HEK293 (cell line): ENCODE data around the gene ZNF862.

Experiments used
- CTCF ChIA-PET: fragments of 350-600 bp; formaldehyde crosslinking; extraction: SDS; loops from one replicate; lab custom pipeline; 2021; ENCODE audit warnings: antibody characterized with exemption; lab: Yijun Ruan, JAX
- POLR2A ChIA-PET: fragments of 300-600 bp; formaldehyde crosslinking; extraction: SDS; loops from one replicate; lab custom pipeline; 2020; ENCODE audit warnings: antibody characterized with exemption, inconsistent platforms; lab: Yijun Ruan, JAX
- H3K27ac ChIP-seq: fragments of 200-500 bp; sonication (Bioruptor generic); 2 replicates; pipeline ENCODE4 v1.5.1; 2014; ENCODE audit warnings: low read depth, low read length, control low read depth, inconsistent platforms; ENCODE audit errors: extremely low read depth
- H3K36me3 ChIP-seq, 2 experiments: fragments of 200-500 bp in 1 of 2; sonication (Bioruptor generic) in 1 of 2; 1 replicate in 1 of 2; 2 replicates in 1 of 2; pipeline ENCODE4 v1.5.1; 2014 to 2017; ENCODE audit warnings: inconsistent platforms in 2 of 2, low read length in 2 of 2; ENCODE audit not compliant: control insufficient read depth in 2 of 2, insufficient read depth in 1 of 2
- H3K4me1 ChIP-seq: fragments of 200-500 bp; sonication (Bioruptor generic); 2 replicates; pipeline ENCODE4 v1.5.1; 2014; ENCODE audit warnings: mild to moderate bottlenecking, low read length, inconsistent platforms; ENCODE audit not compliant: control insufficient read depth, insufficient read depth
- H3K4me3 ChIP-seq: 2 replicates; pipeline ENCODE4 v1.5.1; 2011; ENCODE audit warnings: low read depth, mild to moderate bottlenecking, control low read depth, low read length, moderate library complexity
- H3K9me3 ChIP-seq: fragments of 200-500 bp; sonication (Bioruptor generic); 2 replicates; pipeline ENCODE4 v1.5.1; 2014; ENCODE audit warnings: low read depth, low read length, inconsistent platforms; ENCODE audit not compliant: control insufficient read depth, insufficient read depth
- BCL11B ChIP-seq: fragments of 450-650 bp; formaldehyde crosslinking; IDR thresholded peaks from 2 replicates; pipeline ENCODE4 v1.5.1; 2016; ENCODE audit warnings: low read depth, missing biosample characterization, missing genetic modification characterization
- MYNN ChIP-seq: fragments of 450-650 bp; formaldehyde crosslinking; IDR thresholded peaks from 2 replicates; pipeline ENCODE4 v1.5.1; 2016; ENCODE audit warnings: missing biosample characterization, missing genetic modification characterization, borderline replicate concordance
- WT1 ChIP-seq: fragments of 450-650 bp; formaldehyde crosslinking; IDR thresholded peaks from 2 replicates; pipeline ENCODE4 v1.5.1; 2016; ENCODE audit warnings: missing biosample characterization, missing genetic modification characterization
- ZBTB17 ChIP-seq: fragments of 450-650 bp; formaldehyde crosslinking; IDR thresholded peaks from 2 replicates; pipeline ENCODE4 v1.5.1; 2016; ENCODE audit warnings: missing biosample characterization, missing genetic modification characterization
- ZBTB7A ChIP-seq: fragments of 450-650 bp; formaldehyde crosslinking; IDR thresholded peaks from 2 replicates; pipeline ENCODE4 v1.5.1; 2016; ENCODE audit warnings: low read depth, missing biosample characterization, missing genetic modification characterization
- ZFHX2 ChIP-seq: fragments of 450-650 bp; formaldehyde crosslinking; conservative IDR thresholded peaks from 2 replicates; pipeline ENCODE4 v1.5.1; 2016; ENCODE audit warnings: missing biosample characterization, missing genetic modification characterization
- ZNF133 ChIP-seq: fragments of 450-650 bp; formaldehyde crosslinking; IDR thresholded peaks from 2 replicates; pipeline ENCODE4 v1.5.1; 2016; ENCODE audit warnings: missing biosample characterization, missing genetic modification characterization
- ZNF24 ChIP-seq: fragments of 450-650 bp; formaldehyde crosslinking; IDR thresholded peaks from 2 replicates; pipeline ENCODE4 v1.5.1; 2016; ENCODE audit warnings: missing biosample characterization, missing genetic modification characterization
- ZNF248 ChIP-seq: fragments of 450-650 bp; formaldehyde crosslinking; IDR thresholded peaks from 2 replicates; pipeline ENCODE4 v1.5.1; 2017; ENCODE audit warnings: missing biosample characterization, missing genetic modification characterization
- ZNF292 ChIP-seq: fragments of 450-650 bp; formaldehyde crosslinking; IDR thresholded peaks from 2 replicates; pipeline ENCODE4 v1.5.1; 2016; ENCODE audit warnings: low read depth, missing biosample characterization, missing genetic modification characterization, borderline replicate concordance
- ZNF311 ChIP-seq: fragments of 450-650 bp; formaldehyde crosslinking; IDR thresholded peaks from 2 replicates; pipeline ENCODE4 v1.5.1; 2017; ENCODE audit warnings: missing biosample characterization, missing genetic modification characterization, borderline replicate concordance
- ZNF426 ChIP-seq: fragments of 450-650 bp; formaldehyde crosslinking; IDR thresholded peaks from 2 replicates; pipeline ENCODE4 v1.5.1; 2017; ENCODE audit warnings: missing biosample characterization, missing genetic modification characterization, mild to moderate bottlenecking, inconsistent platforms, moderate library complexity
- ZNF48 ChIP-seq: fragments of 450-650 bp; formaldehyde crosslinking; IDR thresholded peaks from 2 replicates; pipeline ENCODE4 v1.5.1; 2016; ENCODE audit warnings: missing biosample characterization, missing genetic modification characterization
- ZNF529 ChIP-seq: fragments of 450-650 bp; formaldehyde crosslinking; IDR thresholded peaks from 2 replicates; pipeline ENCODE4 v1.5.1; 2017; ENCODE audit warnings: missing genetic modification characterization, missing biosample characterization; ENCODE audit not compliant: insufficient replicate concordance
- ZNF571 ChIP-seq: fragments of 450-650 bp; formaldehyde crosslinking; IDR thresholded peaks from 2 replicates; pipeline ENCODE4 v1.5.0; 2017; ENCODE audit warnings: missing biosample characterization, missing genetic modification characterization
- ZNF747 ChIP-seq: fragments of 450-650 bp; formaldehyde crosslinking; IDR thresholded peaks from 2 replicates; pipeline ENCODE4 v1.5.1; 2016; ENCODE audit warnings: missing biosample characterization, missing genetic modification characterization
- TF ChIP-seq, protein P1 (sequence below): sonication (generic); formaldehyde crosslinking; IDR thresholded peaks from 2 replicates; pipeline ENCODE4 v1.8.1; 2022; ENCODE audit warnings: mild to moderate bottlenecking, moderate library complexity, missing genetic modification reagents
- TF ChIP-seq, protein P2 (sequence below): fragments of 450-650 bp; IDR thresholded peaks from 2 replicates; pipeline ENCODE4 v1.5.1; 2018; ENCODE audit warnings: missing biosample characterization, mild to moderate bottlenecking, missing genetic modification characterization
- TF ChIP-seq, protein P3 (sequence below): fragments of 450-650 bp; formaldehyde crosslinking; IDR thresholded peaks from 2 replicates; pipeline ENCODE4 v1.5.1; 2016; ENCODE audit warnings: missing biosample characterization, missing genetic modification characterization

ZNF862 gene

DNA sequence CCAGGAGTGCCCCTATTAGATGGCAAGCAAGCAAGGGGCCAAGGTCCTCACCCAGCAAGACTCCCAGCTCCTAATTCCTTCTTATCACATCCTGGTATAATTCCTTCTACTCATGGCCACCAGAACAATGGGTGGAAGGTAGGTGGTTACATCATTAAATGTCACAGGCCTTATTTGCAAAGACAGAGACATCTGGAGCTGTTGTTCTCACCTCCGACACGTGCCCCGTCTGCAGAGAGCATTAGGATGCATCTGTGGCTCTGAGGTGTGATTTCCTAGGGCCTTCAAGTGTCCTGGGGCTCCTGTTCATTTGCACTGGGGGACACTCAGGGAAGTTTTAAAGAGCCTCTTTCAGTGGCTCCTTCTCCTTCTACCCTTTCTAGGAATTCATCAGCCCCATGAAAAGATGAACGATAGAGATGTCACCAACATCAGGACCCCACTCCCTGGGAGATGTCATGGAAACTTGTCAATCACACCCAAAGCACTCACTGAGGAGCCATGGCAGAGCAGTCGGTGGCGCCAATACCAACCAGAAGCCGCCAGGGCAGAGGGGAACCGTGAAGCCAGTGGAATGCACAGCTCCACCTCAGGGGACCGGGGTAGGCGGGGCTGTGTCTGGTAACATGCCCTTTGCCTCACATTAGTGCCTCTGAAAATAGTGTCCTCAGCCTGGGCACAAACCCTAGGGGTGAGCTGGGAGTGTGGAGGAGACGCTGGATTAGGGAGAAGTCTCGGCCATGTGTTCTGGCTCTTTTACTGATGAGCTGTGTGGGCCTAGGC is 32.7 kb downstream of the ZNF862 start:
- CTCF ChIA-PET, result interaction anchor here (0.8 to 1.4 kb wide), 3 partner anchors 10 to 16 kb away, joined by 4 to 5 read pairs (median 4); no protein-coding TSS in a partner anchor
- no peaks in the 10 kb centered on the region for H3K4me1 ChIP-seq

DNA sequence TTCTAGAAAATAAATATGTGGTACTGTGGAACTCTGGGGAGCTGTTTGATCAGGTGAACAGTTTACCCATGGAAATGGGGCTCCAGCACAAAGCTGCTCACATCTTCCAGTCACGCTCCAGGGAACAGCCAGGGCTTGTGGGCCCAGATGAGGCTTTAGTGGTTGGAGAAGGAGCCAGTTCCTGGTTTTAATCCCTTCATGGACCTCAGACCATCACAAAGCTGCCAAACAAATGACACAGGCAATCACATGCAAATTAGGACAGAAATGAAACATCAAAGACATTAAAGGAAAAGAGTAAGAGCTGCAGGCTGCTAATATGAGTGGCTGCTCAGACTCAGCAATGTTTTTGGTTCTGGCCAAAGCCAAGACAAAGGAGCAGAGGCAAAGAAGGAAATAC is 33.4 kb downstream of the ZNF862 start:
- ChIA-PET CTCF (interaction anchor here (0.8 to 1.4 kb wide), 2 partner anchors 12 to 16 kb away, joined by 4 to 5 read pairs; no protein-coding TSS in a partner anchor), POLR2A (no interaction called here)
- no peak overlapping the region for H3K27ac ChIP-seq
- no peak overlapping the region for H3K4me3 ChIP-seq
- H3K9me3 ChIP-seq, result no peaks in the 10 kb centered on the region
- H3K4me1 ChIP-seq, result no peaks in the 10 kb centered on the region
- peaks cover 0 to 50% of the 10 kb centered on the region in 2 experiments; a peak in 1 of 3 replicates for H3K36me3 ChIP-seq
- TF ChIP-seq, protein P1, sequence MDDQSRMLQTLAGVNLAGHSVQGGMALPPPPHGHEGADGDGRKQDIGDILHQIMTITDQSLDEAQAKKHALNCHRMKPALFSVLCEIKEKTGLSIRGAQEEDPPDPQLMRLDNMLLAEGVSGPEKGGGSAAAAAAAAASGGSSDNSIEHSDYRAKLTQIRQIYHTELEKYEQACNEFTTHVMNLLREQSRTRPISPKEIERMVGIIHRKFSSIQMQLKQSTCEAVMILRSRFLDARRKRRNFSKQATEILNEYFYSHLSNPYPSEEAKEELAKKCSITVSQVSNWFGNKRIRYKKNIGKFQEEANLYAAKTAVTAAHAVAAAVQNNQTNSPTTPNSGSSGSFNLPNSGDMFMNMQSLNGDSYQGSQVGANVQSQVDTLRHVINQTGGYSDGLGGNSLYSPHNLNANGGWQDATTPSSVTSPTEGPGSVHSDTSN (CRISPR knock-in tag), result no peak
- TF ChIP-seq ZNF292 (tag by site-specific recombination) (no peak), ZNF133 (tag by site-specific recombination) (no peak), ZNF571 (tag by site-specific recombination) (no peak), ZNF311 (tag by site-specific recombination) (no peak)
- TF ChIP-seq, all 188 proteins: peak for 0

More for the DNA sequence above, 32.7 kb downstream of the ZNF862 start:
- peaks cover 0 to 43% of the 10 kb centered on the region in 2 experiments; a peak in 1 of 3 replicates for H3K36me3 ChIP-seq
- TF ChIP-seq MYNN (tag by site-specific recombination) (no peak), WT1 (tag by site-specific recombination) (no peak), ZNF747 (no peak), ZNF248 (tag by site-specific recombination) (no peak), ZFHX2 (tag by site-specific recombination) (no peak), ZNF48 (tag by site-specific recombination) (no peak), ZNF24 (no peak), ZNF529 (tag by site-specific recombination) (no peak), BCL11B (tag by site-specific recombination) (no peak), ZBTB7A (no peak), ZBTB17 (tag by site-specific recombination) (no peak), ZNF426 (tag by site-specific recombination) (no peak)
- TF ChIP-seq, protein P2, sequence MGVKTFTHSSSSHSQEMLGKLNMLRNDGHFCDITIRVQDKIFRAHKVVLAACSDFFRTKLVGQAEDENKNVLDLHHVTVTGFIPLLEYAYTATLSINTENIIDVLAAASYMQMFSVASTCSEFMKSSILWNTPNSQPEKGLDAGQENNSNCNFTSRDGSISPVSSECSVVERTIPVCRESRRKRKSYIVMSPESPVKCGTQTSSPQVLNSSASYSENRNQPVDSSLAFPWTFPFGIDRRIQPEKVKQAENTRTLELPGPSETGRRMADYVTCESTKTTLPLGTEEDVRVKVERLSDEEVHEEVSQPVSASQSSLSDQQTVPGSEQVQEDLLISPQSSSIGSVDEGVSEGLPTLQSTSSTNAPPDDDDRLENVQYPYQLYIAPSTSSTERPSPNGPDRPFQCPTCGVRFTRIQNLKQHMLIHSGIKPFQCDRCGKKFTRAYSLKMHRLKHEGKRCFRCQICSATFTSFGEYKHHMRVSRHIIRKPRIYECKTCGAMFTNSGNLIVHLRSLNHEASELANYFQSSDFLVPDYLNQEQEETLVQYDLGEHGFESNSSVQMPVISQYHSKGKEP (tag by site-specific recombination), result no peak
- TF ChIP-seq, protein P3, sequence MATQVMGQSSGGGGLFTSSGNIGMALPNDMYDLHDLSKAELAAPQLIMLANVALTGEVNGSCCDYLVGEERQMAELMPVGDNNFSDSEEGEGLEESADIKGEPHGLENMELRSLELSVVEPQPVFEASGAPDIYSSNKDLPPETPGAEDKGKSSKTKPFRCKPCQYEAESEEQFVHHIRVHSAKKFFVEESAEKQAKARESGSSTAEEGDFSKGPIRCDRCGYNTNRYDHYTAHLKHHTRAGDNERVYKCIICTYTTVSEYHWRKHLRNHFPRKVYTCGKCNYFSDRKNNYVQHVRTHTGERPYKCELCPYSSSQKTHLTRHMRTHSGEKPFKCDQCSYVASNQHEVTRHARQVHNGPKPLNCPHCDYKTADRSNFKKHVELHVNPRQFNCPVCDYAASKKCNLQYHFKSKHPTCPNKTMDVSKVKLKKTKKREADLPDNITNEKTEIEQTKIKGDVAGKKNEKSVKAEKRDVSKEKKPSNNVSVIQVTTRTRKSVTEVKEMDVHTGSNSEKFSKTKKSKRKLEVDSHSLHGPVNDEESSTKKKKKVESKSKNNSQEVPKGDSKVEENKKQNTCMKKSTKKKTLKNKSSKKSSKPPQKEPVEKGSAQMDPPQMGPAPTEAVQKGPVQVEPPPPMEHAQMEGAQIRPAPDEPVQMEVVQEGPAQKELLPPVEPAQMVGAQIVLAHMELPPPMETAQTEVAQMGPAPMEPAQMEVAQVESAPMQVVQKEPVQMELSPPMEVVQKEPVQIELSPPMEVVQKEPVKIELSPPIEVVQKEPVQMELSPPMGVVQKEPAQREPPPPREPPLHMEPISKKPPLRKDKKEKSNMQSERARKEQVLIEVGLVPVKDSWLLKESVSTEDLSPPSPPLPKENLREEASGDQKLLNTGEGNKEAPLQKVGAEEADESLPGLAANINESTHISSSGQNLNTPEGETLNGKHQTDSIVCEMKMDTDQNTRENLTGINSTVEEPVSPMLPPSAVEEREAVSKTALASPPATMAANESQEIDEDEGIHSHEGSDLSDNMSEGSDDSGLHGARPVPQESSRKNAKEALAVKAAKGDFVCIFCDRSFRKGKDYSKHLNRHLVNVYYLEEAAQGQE (tag by site-specific recombination), result no peak
- no peak overlapping the region for H3K4me3 ChIP-seq
- POLR2A ChIA-PET, result no interaction called here
- no peaks in the 10 kb centered on the region for H3K9me3 ChIP-seq
- no peak overlapping the region for H3K27ac ChIP-seq
